NCI-H1694 treated with DMSO at 0.1 percent for 48 hours (cell line): ENCODE data around the gene KDELR1.
A peak's percentile ranks its signal among the peaks of the same experiment; 100 is the strongest.

Experiments
- DNase-seq: peaks from one replicate; lab custom pipeline; 2025; lab: John Stamatoyannopoulos, UW

KDELR1 gene

DNA sequence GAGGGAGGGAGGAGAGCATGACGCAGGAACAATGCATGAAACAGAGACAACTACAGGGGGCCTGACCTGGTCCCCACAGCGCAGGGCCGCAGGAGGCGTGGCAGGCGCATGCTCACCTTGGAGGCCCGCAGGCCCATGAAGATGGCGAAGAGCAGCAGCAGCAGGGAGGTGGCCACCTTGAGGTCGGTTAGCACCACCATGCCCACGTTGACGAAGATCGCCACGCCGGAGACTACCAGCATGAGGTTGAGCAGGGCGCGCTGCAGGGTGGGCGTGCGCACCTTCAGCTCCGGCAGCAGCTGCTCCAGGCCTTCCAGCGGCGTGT, 49.0 kb downstream of the KDELR1 start:
- no peak for DNase-seq

DNA sequence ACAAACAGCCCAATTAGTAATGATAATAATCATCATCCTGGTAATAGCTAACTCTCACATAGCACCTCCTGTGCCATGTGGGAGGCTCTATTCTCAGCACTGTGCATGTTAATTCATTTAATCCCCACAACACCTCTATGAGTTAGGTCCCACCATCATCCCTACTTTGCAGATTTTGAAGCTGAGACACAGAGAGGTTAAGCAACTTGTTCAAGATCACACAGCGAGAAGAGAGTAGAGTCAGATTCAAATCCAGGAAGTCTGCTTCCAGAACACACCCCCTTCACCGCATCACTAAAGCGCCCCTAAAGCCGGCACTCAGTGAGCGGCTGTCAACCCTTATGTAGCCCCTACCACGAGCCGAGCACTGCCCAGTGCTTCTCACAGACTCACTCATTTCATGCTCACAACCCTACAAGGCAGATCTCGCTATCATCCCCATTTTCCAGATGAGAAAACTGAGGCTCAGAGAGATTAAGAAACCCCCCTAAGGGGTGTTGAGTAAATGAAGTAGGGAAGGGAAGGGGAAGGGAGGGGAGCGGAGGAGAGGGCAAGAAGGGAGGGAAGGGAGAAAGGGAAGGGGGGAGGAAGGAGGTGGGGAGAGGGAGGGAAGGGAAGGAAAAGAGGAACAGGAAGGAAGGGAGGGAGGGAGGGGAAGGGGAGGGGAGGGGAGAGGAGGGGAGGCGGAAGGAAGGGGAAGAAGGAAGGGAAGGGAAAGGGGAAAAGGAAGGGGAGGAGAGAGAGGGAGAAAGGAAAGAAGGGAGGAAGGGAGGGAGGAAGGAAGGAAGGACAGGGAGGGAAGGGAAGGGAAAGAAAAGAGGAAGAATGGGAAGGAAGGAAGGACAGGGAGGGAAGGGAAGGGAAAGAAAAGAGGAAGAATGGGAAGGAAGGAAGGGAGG, 49.6 kb downstream of the KDELR1 start:
- no peak for DNase-seq

DNA sequence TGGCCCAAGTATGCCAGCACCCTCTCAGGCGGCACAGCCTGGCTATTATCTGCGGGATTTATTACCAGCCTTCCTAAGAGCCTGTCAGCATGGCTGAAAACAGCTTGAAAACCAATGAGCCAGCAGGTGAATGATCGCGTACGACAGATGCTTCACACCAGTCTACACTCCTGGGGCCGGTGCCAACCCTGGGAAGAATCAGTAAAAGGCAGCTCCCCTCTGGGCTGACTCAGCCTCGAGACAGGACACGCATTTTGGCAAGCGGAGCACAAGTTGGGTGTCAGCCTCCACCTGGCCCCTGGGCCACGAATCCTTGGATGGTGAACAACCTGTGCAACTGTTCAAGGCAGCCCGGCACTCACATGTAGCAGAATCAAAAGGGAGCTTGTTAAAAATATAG, 50.4 kb downstream of the KDELR1 start:
- peak; percentile 99 for DNase-seq

DNA sequence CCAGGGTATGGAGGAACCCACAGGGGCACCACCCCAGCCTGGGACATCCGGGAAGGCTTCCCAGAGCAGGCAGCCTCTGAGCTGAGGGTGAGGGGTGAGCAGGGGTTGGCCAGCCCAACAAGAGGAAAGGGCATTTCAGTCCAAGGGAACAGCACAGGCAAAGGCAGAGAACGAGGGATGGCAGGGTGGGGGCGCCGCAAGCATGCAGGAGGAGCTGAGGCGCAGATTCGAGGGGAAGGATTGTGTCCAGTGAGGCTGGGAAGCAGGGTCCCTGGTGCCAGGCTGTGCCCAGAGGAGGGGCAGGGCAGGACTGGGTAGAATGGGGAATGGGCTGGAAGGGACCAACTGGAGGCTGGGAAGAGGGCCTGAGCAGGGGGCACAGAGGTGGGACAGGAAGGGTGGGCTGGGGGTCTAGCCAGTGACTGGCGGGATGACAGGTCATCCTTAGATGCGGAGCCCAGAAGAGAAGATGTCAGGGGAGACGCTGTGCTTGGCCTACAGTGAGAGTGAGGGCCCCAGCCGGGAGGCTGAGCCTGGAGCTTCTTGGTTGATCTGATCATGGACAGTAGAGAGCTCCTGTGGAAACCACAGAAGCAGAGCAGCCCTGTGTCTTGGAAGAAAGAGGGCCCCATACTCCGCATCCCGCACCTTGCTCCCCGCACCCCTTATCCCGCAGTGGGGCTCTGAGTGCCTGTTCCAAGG, 52.4 kb downstream of the KDELR1 start:
- no peak for DNase-seq

DNA sequence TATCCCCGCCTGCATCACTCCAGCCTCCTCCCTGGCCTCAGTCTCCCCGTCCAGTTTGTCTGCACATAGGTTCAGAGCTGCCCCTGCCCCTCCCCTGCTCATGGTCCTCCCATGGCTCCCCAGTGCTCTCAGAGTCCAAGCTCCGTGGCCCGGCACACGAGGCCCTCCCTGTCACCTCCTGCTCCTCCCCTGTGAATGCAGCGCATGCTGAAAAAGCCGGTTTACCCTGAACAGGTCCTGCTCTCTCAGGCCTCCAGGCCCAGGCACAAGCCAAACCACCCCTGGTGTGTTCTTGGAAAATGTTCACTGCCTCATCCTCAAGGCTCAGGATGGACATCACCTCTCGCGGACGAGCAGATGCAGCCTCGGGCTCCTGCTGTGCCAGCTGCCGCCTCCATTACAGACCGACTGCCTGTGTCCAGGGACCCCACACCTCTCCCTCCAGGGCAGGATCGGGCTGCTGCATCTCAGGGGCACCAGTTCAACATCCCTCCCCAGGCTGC, 53.0 kb downstream of the KDELR1 start:
- no peak for DNase-seq

DNA sequence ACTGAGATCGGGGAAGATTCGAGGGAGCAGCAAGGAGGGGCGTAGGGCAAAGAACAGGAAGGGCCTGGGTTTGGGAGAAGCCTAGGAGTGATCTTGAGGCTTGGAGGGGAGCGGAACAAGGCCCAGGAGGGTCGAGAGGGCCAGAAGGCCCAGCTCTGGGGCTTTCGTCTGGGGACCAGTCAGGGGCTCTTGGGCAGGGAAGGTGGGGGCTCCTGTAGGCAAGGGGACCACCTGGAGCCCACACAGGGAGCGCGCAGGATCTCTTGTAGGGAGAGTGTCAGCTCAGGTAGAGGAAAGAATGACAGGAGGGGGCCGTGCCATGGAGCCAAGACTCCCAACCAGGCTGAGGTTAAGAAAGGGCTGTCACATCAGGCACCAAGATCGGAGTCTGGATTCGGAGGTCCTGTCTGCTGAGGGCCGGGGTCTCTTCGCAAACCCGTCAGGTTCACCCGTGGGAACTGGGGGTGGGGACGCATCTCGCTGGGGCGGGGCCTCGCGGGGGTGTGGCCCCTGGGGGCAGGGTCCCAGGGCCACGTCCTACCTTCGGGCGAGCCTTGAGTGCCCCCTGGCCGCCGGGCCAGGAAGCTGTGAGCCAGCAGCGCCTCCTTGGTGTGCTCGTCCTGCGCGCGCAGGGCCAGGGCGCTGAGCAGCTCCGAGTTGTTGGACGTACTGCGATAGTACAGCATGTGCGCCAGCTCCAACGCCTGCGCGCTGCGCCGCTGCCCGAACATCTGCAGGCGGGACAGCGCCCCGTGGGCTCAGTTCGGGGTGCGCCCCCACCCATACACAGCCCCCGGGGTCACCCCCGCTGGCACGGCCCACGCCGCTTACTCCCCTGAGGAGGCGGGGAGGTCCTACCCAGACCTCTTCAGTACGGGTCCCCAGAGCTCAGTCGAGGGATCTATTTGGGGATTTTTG, 57.6 kb downstream of the KDELR1 start:
- peak; percentile 91 for DNase-seq

DNA sequence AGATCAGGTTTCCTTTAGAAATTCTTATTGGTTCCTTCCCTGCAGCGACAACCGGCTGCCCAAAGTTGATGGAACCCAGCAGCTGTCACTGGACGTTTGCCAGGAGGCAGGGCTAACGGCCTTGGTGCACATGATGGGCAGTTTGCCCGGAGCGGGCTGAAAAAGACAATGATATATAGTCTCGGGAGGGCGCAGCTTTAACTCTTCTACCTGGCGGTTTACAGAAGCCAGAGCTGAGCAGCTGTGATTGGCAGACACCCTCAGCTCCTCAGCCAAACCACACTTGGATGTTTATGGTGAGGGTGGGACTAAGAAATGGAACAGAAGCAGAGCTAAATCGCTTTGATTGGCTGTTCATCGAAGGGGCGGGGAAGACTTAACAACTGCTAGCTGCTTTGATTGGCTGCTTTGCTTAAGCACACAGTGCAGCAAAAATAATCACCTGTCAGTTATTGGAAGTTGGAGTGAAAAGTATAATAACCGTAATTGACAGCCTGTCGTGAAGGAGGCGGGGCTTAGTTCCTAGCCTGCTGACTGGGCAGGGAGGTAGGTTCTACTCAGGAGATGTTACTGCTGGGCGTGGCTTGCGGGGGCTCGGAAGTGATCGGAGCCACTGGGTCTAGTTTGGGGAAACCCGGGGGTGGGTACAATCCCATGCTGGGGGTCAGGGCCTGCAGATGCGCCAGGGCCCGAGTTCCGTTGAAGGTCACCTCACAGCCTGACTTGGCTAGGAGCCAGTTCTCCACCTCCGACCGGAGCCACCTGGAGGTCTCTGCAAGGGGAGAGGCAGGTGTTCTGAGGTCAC, 58.5 kb downstream of the KDELR1 start:
- DNase-seq: peak; percentile 100
